ENCODE data around the gene PSMB8.

DNA sequence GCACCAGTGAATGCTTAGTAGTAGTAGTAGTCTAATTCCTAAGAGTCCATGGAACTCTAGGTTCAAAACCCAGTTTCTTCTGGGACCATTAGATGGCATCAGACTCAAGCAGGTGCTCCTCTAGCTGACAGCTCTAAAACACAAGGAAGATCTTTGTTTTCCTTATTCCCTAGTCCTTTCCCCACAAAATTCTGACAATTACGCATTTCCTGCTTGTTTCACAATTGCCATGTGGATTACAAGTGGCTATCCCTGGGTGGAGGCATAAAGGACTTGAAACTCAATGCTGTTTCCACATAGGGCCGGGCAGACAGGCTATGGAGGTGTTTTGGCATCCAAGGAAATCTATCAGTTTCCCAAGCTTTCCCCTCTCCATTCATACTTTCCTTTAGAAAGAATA lies 17.9 kb downstream of the PSMB8 start:
- TF ChIP-seq, protein P1, sequence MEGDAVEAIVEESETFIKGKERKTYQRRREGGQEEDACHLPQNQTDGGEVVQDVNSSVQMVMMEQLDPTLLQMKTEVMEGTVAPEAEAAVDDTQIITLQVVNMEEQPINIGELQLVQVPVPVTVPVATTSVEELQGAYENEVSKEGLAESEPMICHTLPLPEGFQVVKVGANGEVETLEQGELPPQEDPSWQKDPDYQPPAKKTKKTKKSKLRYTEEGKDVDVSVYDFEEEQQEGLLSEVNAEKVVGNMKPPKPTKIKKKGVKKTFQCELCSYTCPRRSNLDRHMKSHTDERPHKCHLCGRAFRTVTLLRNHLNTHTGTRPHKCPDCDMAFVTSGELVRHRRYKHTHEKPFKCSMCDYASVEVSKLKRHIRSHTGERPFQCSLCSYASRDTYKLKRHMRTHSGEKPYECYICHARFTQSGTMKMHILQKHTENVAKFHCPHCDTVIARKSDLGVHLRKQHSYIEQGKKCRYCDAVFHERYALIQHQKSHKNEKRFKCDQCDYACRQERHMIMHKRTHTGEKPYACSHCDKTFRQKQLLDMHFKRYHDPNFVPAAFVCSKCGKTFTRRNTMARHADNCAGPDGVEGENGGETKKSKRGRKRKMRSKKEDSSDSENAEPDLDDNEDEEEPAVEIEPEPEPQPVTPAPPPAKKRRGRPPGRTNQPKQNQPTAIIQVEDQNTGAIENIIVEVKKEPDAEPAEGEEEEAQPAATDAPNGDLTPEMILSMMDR (IDR thresholded peaks at IDR 0.05; ENCODE audit: insufficient read depth, low read depth, low read length): peak; percentile 14
- no peak for TF ChIP-seq EZH2 (IDR thresholded peaks at IDR 0.05; ENCODE audit: insufficient read depth, low read length)
